ENCODE data around the gene CCL26.
"Not testable (repeated sequence)": the region's sequence is repeated elsewhere in the genome, so short reads cannot be mapped to it uniquely, and the experiment has no call there.

Gene CCL26

DNA sequence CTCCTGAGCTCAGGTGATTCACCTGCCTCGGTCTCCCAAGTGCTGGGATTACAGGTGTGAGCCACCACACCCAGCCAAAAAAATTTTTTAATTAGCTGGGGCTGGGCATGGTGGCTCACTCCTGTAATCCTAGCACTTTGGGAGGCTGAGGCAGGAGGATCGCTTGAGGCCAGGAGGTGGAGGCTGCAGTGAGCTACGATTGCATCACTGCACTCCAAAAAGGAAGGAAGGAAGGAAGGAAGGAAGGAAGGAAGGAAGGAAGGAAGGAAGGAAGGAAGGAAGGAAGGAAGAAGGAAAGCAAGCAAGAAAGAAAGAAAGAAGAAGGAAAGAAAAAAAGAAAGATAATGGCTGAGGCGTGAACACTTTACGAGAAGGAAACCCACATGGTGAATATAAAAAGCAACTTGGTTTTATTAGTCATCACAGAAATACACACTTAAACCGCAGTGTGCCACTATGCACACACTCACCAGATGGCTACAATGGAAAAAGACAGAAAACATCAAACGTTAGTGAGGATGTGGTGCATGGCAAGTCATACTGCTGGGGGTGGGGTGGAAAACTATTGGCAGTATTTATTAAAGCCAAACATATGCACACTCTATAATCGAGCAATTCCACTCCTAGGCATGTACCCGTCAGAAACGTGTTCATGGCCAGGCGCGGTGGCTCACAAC is 4.4 kb upstream of the CCL26 start:
- no peak overlapping the region for H3K9ac ChIP-seq (ENCODE audit: low read length)
- H3K36me3 ChIP-seq (ENCODE audit: control insufficient read depth in 1 of 2, insufficient read depth in 2 of 2, low read depth in 1 of 2, low read length in 2 of 2) = no peaks in the 10 kb centered on the region
- H4K8ac ChIP-seq (ENCODE audit: low read length) = no peak overlapping the region
- H3K14ac ChIP-seq (ENCODE audit: low read length in 2 of 2) = no peak overlapping the region
- no peak overlapping the region for H2BK120ac ChIP-seq (ENCODE audit: low read depth, low read length)
- H3K27ac ChIP-seq (ENCODE audit: low read length, poor library complexity, severe bottlenecking) = no peak overlapping the region
- no peak overlapping the region for H4K91ac ChIP-seq (ENCODE audit: low read length)
- H3K79me1 ChIP-seq (replicated peaks; ENCODE audit: low read length, poor library complexity, severe bottlenecking) = no peaks in the 10 kb centered on the region
- peaks cover 0 to 4% of the 10 kb centered on the region in 2 experiments for H3K27me3 ChIP-seq (ENCODE audit: control insufficient read depth in 1 of 2, insufficient read depth in 1 of 2, low read length in 2 of 2)
- H2AK5ac ChIP-seq (ENCODE audit: low read length, severe bottlenecking) = no peak overlapping the region
- peak; percentile 84 for DNase-seq
- H3K4me3 ChIP-seq (ENCODE audit: insufficient read depth in 1 of 2, low read depth in 1 of 2, low read length in 2 of 2) = no peak overlapping the region
- no peak overlapping the region for H2BK15ac ChIP-seq (ENCODE audit: low read depth, poor library complexity, severe bottlenecking)
- no peak overlapping the region for H2AFZ ChIP-seq (ENCODE audit: low read depth, low read length)
- no peak overlapping the region for H2BK12ac ChIP-seq (ENCODE audit: low read length in 2 of 2)
- H2BK5ac ChIP-seq (ENCODE audit: low read depth, low read length, poor library complexity, severe bottlenecking) = no peak overlapping the region
- no peak overlapping the region for H3K18ac ChIP-seq (ENCODE audit: low read depth in 1 of 2, low read length in 2 of 2)
- H3K4me2 ChIP-seq (ENCODE audit: low read length, poor library complexity, severe bottlenecking) = no peak overlapping the region
- peaks cover 7% of the 10 kb centered on the region for H3K4me1 ChIP-seq (ENCODE audit: control insufficient read depth, insufficient read depth, low read depth, low read length)
- no peak overlapping the region for H3K4ac ChIP-seq (ENCODE audit: low read depth in 1 of 2, low read length in 2 of 2)
- WGBS = 78% methylated on average over 11 of the region's 12 CpGs
- no peaks in the 10 kb centered on the region for H3K9me3 ChIP-seq (ENCODE audit: control insufficient read depth, low read length)
- H3K23ac ChIP-seq (ENCODE audit: low read length in 2 of 2) = no peak overlapping the region

DNA sequence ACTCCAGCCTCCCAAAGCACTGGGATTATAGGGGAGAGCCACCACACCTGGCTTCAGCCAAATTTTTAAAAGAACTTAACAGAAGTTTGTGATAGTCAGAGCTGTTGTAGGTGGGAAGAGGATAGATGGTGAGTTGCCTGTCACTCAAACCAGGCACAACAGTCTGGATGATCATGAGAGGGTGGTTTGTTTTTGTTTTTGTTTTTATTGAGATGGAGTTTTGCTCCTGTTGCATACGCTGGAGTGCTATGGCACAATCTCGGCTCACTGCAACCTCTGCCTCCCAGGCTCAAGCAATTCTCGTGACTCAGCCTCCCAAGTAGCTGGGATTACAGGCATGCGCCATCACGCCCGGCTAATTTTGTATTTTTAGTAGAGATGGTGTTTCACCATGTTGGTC is 1.9 kb upstream of the CCL26 start:
- H3K18ac ChIP-seq (ENCODE audit: low read depth in 1 of 2, low read length in 2 of 2); H2BK5ac ChIP-seq (ENCODE audit: low read depth, low read length, poor library complexity, severe bottlenecking); H2BK120ac ChIP-seq (ENCODE audit: low read depth, low read length); H3K4me2 ChIP-seq (ENCODE audit: low read length, poor library complexity, severe bottlenecking); H3K79me1 ChIP-seq (replicated peaks; ENCODE audit: low read length, poor library complexity, severe bottlenecking); H2AK5ac ChIP-seq (ENCODE audit: low read length, severe bottlenecking); H3K27me3 ChIP-seq (ENCODE audit: control insufficient read depth in 1 of 2, insufficient read depth in 1 of 2, low read length in 2 of 2); H3K4me3 ChIP-seq (ENCODE audit: insufficient read depth in 1 of 2, low read depth in 1 of 2, low read length in 2 of 2); H3K4me1 ChIP-seq (ENCODE audit: control insufficient read depth, insufficient read depth, low read depth, low read length); H3K36me3 ChIP-seq (ENCODE audit: control insufficient read depth in 1 of 2, insufficient read depth in 2 of 2, low read depth in 1 of 2, low read length in 2 of 2); H3K23ac ChIP-seq (ENCODE audit: low read length in 2 of 2); H3K9me3 ChIP-seq (ENCODE audit: control insufficient read depth, low read length); H2BK15ac ChIP-seq (ENCODE audit: low read depth, poor library complexity, severe bottlenecking); H2AFZ ChIP-seq (ENCODE audit: low read depth, low read length); H2BK12ac ChIP-seq (ENCODE audit: low read length in 2 of 2); DNase-seq; H3K27ac ChIP-seq (ENCODE audit: low read length, poor library complexity, severe bottlenecking); H3K9ac ChIP-seq (ENCODE audit: low read length); H3K14ac ChIP-seq (ENCODE audit: low read length in 2 of 2); H4K91ac ChIP-seq (ENCODE audit: low read length); H4K8ac ChIP-seq (ENCODE audit: low read length): not testable (repeated sequence)
- peak overlapping the region in 1 of 2 experiments; percentile 20 for H3K4ac ChIP-seq (ENCODE audit: low read depth in 1 of 2, low read length in 2 of 2)
- 95% methylated on average over 6 of the region's 6 CpGs for WGBS

DNA sequence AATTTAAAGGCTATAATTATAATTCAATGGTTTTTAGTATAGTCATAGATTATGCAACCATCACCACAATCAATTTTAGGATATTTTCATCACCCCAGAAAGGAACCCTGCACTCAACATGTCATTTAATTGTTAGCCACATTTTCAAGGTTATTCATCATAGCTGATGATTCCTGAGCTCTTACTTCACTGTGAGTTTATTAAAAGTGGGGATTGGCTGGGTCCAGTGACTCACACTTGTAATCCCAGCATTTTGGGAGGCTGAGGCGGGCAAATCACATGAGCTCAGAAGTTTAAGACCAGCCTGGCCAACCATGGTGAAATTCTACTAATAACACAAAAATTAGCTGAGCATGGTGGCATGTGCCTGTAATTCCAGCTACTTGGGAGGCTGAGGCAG is 787 bp downstream of the CCL26 start:
- H3K4me2 ChIP-seq (ENCODE audit: low read length, poor library complexity, severe bottlenecking) = no peak overlapping the region

DNA sequence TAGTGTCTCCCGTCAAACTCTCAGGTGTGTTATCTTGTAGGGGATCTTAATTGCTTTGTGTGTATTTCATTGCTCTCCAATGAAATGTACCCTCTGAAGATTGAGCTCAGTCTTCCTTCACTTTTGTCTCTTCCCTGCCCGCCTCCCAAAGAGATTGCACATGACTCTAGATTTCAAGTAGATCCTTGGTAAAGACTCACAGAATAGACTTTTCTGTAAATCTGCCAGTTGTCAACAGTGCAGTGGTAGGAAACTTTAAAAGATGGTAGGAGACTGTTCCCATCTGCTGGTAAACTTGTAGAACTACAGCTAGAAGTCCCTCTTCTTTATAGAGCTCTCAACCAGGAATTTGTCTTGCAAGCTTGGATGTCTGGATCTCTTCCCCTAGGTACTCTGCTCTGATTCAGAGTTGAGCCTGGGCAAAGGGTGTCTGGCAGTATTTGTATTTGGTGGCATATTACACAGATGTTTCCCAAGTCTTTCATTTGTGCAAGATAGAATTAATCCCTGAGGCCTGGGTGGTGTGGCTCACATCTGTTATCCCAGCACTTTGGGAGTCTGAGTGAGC is 9.6 kb downstream of the CCL26 start:
- Histone ChIP-seq H2AFZ (ENCODE audit: low read depth, low read length) (no peak overlapping the region), H3K4me3 (ENCODE audit: insufficient read depth in 1 of 2, low read depth in 1 of 2, low read length in 2 of 2) (no peak overlapping the region), H3K27me3 (ENCODE audit: control insufficient read depth in 1 of 2, insufficient read depth in 1 of 2, low read length in 2 of 2) (no peaks in the 10 kb centered on the region), H3K79me1 (replicated peaks; ENCODE audit: low read length, poor library complexity, severe bottlenecking) (no peaks in the 10 kb centered on the region), H3K4me1 (ENCODE audit: control insufficient read depth, insufficient read depth, low read depth, low read length) (no peaks in the 10 kb centered on the region), H3K27ac (ENCODE audit: low read length, poor library complexity, severe bottlenecking) (no peak overlapping the region), H3K36me3 (ENCODE audit: control insufficient read depth in 1 of 2, insufficient read depth in 2 of 2, low read depth in 1 of 2, low read length in 2 of 2) (no peaks in the 10 kb centered on the region), H2BK120ac (ENCODE audit: low read depth, low read length) (no peak overlapping the region), H3K23ac (ENCODE audit: low read length in 2 of 2) (no peak overlapping the region), H3K9ac (ENCODE audit: low read length) (no peak overlapping the region), H3K14ac (ENCODE audit: low read length in 2 of 2) (no peak overlapping the region), H3K4ac (ENCODE audit: low read depth in 1 of 2, low read length in 2 of 2) (no peak overlapping the region), H2BK5ac (ENCODE audit: low read depth, low read length, poor library complexity, severe bottlenecking) (no peak overlapping the region), H2AK5ac (ENCODE audit: low read length, severe bottlenecking) (no peak overlapping the region), H3K18ac (ENCODE audit: low read depth in 1 of 2, low read length in 2 of 2) (no peak overlapping the region), H4K8ac (ENCODE audit: low read length) (no peak overlapping the region), H3K9me3 (ENCODE audit: control insufficient read depth, low read length) (no peaks in the 10 kb centered on the region), H3K4me2 (ENCODE audit: low read length, poor library complexity, severe bottlenecking) (no peak overlapping the region), H4K91ac (ENCODE audit: low read length) (no peak overlapping the region), H2BK12ac (ENCODE audit: low read length in 2 of 2) (no peak overlapping the region), H2BK15ac (ENCODE audit: low read depth, poor library complexity, severe bottlenecking) (no peak overlapping the region)
- peak; percentile 76 for DNase-seq
- WGBS = 0% methylated on average over 1 of the region's 2 CpGs

More for the DNA sequence above, 787 bp downstream of the CCL26 start:
- Histone ChIP-seq H3K4me1 (ENCODE audit: control insufficient read depth, insufficient read depth, low read depth, low read length) (peaks cover 7% of the 10 kb centered on the region), H2BK12ac (ENCODE audit: low read length in 2 of 2) (no peak overlapping the region), H2BK15ac (ENCODE audit: low read depth, poor library complexity, severe bottlenecking) (no peak overlapping the region), H2BK5ac (ENCODE audit: low read depth, low read length, poor library complexity, severe bottlenecking) (no peak overlapping the region), H3K36me3 (ENCODE audit: control insufficient read depth in 1 of 2, insufficient read depth in 2 of 2, low read depth in 1 of 2, low read length in 2 of 2) (no peaks in the 10 kb centered on the region), H3K23ac (ENCODE audit: low read length in 2 of 2) (no peak overlapping the region), H3K9me3 (ENCODE audit: control insufficient read depth, low read length) (no peaks in the 10 kb centered on the region), H3K4me3 (ENCODE audit: insufficient read depth in 1 of 2, low read depth in 1 of 2, low read length in 2 of 2) (no peak overlapping the region), H3K27me3 (ENCODE audit: control insufficient read depth in 1 of 2, insufficient read depth in 1 of 2, low read length in 2 of 2) (no peaks in the 10 kb centered on the region), H3K18ac (ENCODE audit: low read depth in 1 of 2, low read length in 2 of 2) (no peak overlapping the region), H3K27ac (ENCODE audit: low read length, poor library complexity, severe bottlenecking) (no peak overlapping the region), H2AFZ (ENCODE audit: low read depth, low read length) (no peak overlapping the region), H4K8ac (ENCODE audit: low read length) (no peak overlapping the region), H3K79me1 (replicated peaks; ENCODE audit: low read length, poor library complexity, severe bottlenecking) (no peaks in the 10 kb centered on the region), H4K91ac (ENCODE audit: low read length) (no peak overlapping the region), H2AK5ac (ENCODE audit: low read length, severe bottlenecking) (no peak overlapping the region), H2BK120ac (ENCODE audit: low read depth, low read length) (no peak overlapping the region), H3K9ac (ENCODE audit: low read length) (peak overlapping the region; percentile 80), H3K14ac (ENCODE audit: low read length in 2 of 2) (no peak overlapping the region), H3K4ac (ENCODE audit: low read depth in 1 of 2, low read length in 2 of 2) (no peak overlapping the region)
- peak; percentile 30 for DNase-seq
- 90% methylated on average over 1 of the region's 1 CpG for WGBS
